Stimulated activated CD8-positive, alpha-beta memory T cell treated with anti-CD3 and anti-CD28 coated beads, Interleukin-7, amount 100 ng/mL, for 4 hours (primary cell): ENCODE data around the gene CALN1.
"Not testable (repeated sequence)": the region's sequence is repeated elsewhere in the genome, so short reads cannot be mapped to it uniquely, and the experiment has no call there.

ENCODE experiments used
- DNase-seq, 2 donors: peaks; one replicate each; pipeline ENCODE4 v3.0.0-alpha.2; 2020; ENCODE audit warnings: low read depth in 2 of 2

CALN1 gene

GRCh38 chr7:71746006-71746405 lies 666.1 kb downstream of the CALN1 start:
- no peak for DNase-seq

- DNase-seq = no peak
Measured at GRCh38 chr7:71740174-71740560, 672.0 kb downstream of the CALN1 start.

- DNase-seq = no peak
Measured at GRCh38 chr7:71739520-71740173, 672.5 kb downstream of the CALN1 start.

GRCh38 chr7:71737931-71738540 lies 674.1 kb downstream of the CALN1 start:
- DNase-seq = not testable (repeated sequence)

- DNase-seq = peak in 1 of 2 donors; percentile 1
Measured at GRCh38 chr7:71735961-71736556, 676.1 kb downstream of the CALN1 start.

GRCh38 chr7:71733107-71733870 lies 678.8 kb downstream of the CALN1 start:
- peak; percentile 5 to 6 for DNase-seq

- DNase-seq = no peak
Measured at GRCh38 chr7:71731740-71732139, 680.4 kb downstream of the CALN1 start.
